Astrocyte (in vitro differentiated cells and primary cell): ENCODE measurements around the gene MON1B. TPM values are rescaled to one million over a fixed set of nuclear protein-coding genes. Genes with fewer than 3 reads are reported as not detected.

ENCODE experiments used
- DNase-seq: peaks from one replicate; pipeline ENCODE4 v3.0.0-alpha.2; 2010; ENCODE audit warnings: low read depth
- FAIRE-seq: peaks from 2 replicates; lab custom pipeline; 2011; peaks lifted over from hg19 to GRCh38; lab: Jason Lieb, UNC
- H2AFZ ChIP-seq: 2 replicates; pipeline ENCODE4 v1.6.0; 2012; ENCODE audit warnings: low read depth, low read length, inconsistent platforms
- H3K27ac ChIP-seq: 2 replicates; pipeline ENCODE4 v1.5.1; 2011; ENCODE audit warnings: low read depth, low read length, inconsistent platforms
- H3K27me3 ChIP-seq: 2 replicates; pipeline ENCODE4 v1.6.0; 2011; ENCODE audit warnings: low read length, inconsistent platforms; ENCODE audit not compliant: insufficient read depth
- H3K36me3 ChIP-seq: 2 replicates; pipeline ENCODE4 v1.5.1; 2011; ENCODE audit warnings: low read length, inconsistent platforms; ENCODE audit not compliant: insufficient read depth
- H3K4me1 ChIP-seq: 2 replicates; pipeline ENCODE4 v1.5.1; 2011; ENCODE audit warnings: low read length, inconsistent platforms; ENCODE audit not compliant: insufficient read depth
- H3K4me2 ChIP-seq: 2 replicates; pipeline ENCODE4 v1.6.0; 2012; ENCODE audit warnings: low read length, inconsistent platforms
- H3K4me3 ChIP-seq: 2 replicates; pipeline ENCODE4 v1.5.1; 2011; ENCODE audit warnings: low read depth, mild to moderate bottlenecking, low read length, inconsistent platforms; ENCODE audit not compliant: insufficient read depth
- H3K79me2 ChIP-seq: 2 replicates; pipeline ENCODE4 v1.6.0; 2012; ENCODE audit warnings: mild to moderate bottlenecking, low read length, inconsistent platforms; ENCODE audit not compliant: insufficient read depth
- H3K9ac ChIP-seq: 2 replicates; pipeline ENCODE4 v1.6.0; 2012; ENCODE audit warnings: mild to moderate bottlenecking, low read length, inconsistent platforms
- H3K9me3 ChIP-seq: 2 replicates; pipeline ENCODE4 v1.5.1; 2012; ENCODE audit warnings: low read depth, mild to moderate bottlenecking, low read length, inconsistent platforms; ENCODE audit not compliant: insufficient read depth
- H4K20me1 ChIP-seq: 2 replicates; pipeline ENCODE4 v1.6.0; 2012; ENCODE audit warnings: low read length, inconsistent platforms; ENCODE audit not compliant: insufficient read depth
- H3K27ac Mint-ChIP-seq: one replicate; pipeline ENCODE4 v1.8.0; 2021; ENCODE audit warnings: mild to moderate bottlenecking, mixed read lengths; ENCODE audit not compliant: unreplicated experiment
- H3K27me3 Mint-ChIP-seq: one replicate; pipeline ENCODE4 v1.8.0; 2021; ENCODE audit warnings: low read depth, mixed read lengths; ENCODE audit not compliant: unreplicated experiment
- H3K36me3 Mint-ChIP-seq: one replicate; pipeline ENCODE4 v1.8.0; 2021; ENCODE audit warnings: low read depth, mixed read lengths; ENCODE audit not compliant: unreplicated experiment
- H3K4me1 Mint-ChIP-seq: one replicate; pipeline ENCODE4 v1.8.0; 2021; ENCODE audit warnings: low read depth, mixed read lengths; ENCODE audit not compliant: unreplicated experiment
- H3K4me3 Mint-ChIP-seq: one replicate; pipeline ENCODE4 v1.8.0; 2021; ENCODE audit warnings: mild to moderate bottlenecking, moderate library complexity, mixed read lengths; ENCODE audit not compliant: unreplicated experiment
- H3K9me3 Mint-ChIP-seq: one replicate; pipeline ENCODE4 v1.8.0; 2021; ENCODE audit warnings: mild to moderate bottlenecking, mixed read lengths; ENCODE audit not compliant: unreplicated experiment
- CTCF ChIP-seq: IDR thresholded peaks from 2 replicates; pipeline ENCODE4 v1.5.1; 2011; ENCODE audit warnings: low read depth, mild to moderate bottlenecking, inconsistent platforms, low read length, moderate library complexity; ENCODE audit not compliant: insufficient read depth
- EZH2 ChIP-seq: IDR thresholded peaks from 2 replicates; pipeline ENCODE4 v1.6.1; 2012; ENCODE audit warnings: mild to moderate bottlenecking, low read length, inconsistent platforms; ENCODE audit not compliant: insufficient read depth
- total RNA-seq: library from RNA; stranded (reverse); gene quantifications from 2 replicates; pipeline ENCODE4 v1.2.1, GENCODE V29; 2021

MON1B gene
- total RNA-seq, 1 donor from 2014 or later, result 40.5 TPM

DNA sequence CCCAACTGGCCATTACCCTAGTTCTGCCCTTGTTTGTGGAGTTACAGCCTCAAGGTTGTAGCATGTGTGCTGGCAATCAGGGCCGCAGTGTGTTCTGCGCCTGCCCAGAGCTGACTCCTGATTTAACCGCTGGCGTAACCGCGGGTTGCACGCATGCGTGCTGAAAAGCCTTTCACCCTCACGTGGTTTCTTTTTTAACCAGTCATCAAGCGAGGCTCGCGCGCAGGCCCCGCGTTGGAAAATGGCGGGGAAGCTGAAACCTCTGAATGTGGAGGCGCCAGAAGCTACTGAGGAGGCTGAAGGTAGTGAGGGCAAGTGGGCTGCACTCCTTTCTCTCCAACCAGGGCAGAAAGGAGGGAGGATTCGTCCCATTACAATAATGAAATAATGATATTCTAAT, 8.2 kb downstream of the MON1B start, which contains the start of gene SYCE1L:
Gene SYCE1L, plus strand, starts transcription at position 198 of the 400 bp plus-strand sequence. Its CDS starts 44 bp downstream, at position 242.
- no peaks in the 10 kb centered on the region for H3K9me3 ChIP-seq
- no peaks in the 10 kb centered on the region for H3K9me3 Mint-ChIP-seq
- H3K36me3 ChIP-seq, result peaks cover 15% of the 10 kb centered on the region
- FAIRE-seq (no peak), DNase-seq (no peak)
- H3K27me3 ChIP-seq, result no peaks in the 10 kb centered on the region
- no peak within 1 kb of the TSS for H3K4me3 Mint-ChIP-seq
- no peak within 1 kb of the TSS for H3K27ac Mint-ChIP-seq
- no peaks in the 10 kb centered on the region for H3K4me1 ChIP-seq
- H2AFZ ChIP-seq, result no peak within 1 kb of the TSS
- H4K20me1 ChIP-seq, result no peaks in the 10 kb centered on the region
- peaks cover 8% of the 10 kb centered on the region for H3K36me3 Mint-ChIP-seq
- H3K79me2 ChIP-seq, result peaks cover 7% of the 10 kb centered on the region
- TF ChIP-seq EZH2 (no peak), CTCF (no peak)
- no peak within 1 kb of the TSS for H3K27ac ChIP-seq
- no peak within 1 kb of the TSS for H3K4me2 ChIP-seq
- H3K4me3 ChIP-seq, result no peak within 1 kb of the TSS
- no peaks in the 10 kb centered on the region for H3K4me1 Mint-ChIP-seq
- no peaks in the 10 kb centered on the region for H3K27me3 Mint-ChIP-seq
- H3K9ac ChIP-seq, result no peak within 1 kb of the TSS

DNA sequence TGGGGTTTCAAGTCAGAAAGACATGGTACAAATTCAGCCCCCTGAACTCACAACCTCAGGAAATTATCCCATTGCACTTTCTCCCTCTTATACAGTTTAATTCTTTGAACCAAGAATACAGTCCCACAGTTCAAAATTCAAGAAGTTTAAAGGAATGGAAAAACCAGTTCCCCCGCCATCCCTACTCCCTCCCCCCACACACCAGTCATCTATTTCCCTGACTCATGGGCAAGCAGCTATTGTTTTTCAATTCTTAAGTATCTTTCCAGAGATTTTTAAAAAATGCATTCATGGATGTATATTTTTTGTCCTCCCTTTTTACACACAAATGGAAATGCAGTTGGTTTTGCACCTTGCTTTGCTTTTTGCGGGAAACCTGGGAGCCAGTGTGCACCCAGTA, 15.5 kb downstream of the MON1B start:
- no peaks in the 10 kb centered on the region for H3K9me3 Mint-ChIP-seq
- TF ChIP-seq EZH2 (no peak), CTCF (no peak)

DNA sequence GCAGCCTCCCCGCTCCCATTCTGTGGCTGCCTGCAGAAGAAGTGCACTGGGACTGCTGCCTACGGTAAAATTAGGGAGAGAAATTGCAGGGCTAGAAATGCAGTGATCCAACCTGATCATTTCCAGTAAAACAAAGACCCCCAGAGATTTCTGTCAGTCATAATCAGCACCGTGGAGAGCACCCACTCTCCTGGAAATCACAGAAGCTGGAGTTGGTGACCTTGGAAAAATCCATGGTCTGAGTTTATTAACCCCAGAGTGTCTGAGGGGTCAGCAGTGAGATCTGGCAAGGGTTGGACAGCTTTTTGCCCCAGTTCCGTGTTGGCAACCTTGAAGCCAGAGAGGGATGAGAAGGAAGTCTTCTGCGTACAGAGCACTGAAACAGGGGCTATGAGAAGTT, 16.0 kb downstream of the MON1B start:
- peaks cover 8% of the 10 kb centered on the region for H3K4me1 Mint-ChIP-seq
- no peak overlapping the region for H3K9ac ChIP-seq
- no peaks in the 10 kb centered on the region for H3K79me2 ChIP-seq
- no peak overlapping the region for H2AFZ ChIP-seq
- H3K27ac Mint-ChIP-seq, result no peak overlapping the region
- H3K4me2 ChIP-seq, result no peak overlapping the region
- no peaks in the 10 kb centered on the region for H4K20me1 ChIP-seq
- H3K4me3 Mint-ChIP-seq, result no peak overlapping the region
- H3K4me1 ChIP-seq, result no peaks in the 10 kb centered on the region
- H3K27ac ChIP-seq, result no peak overlapping the region
- no peak overlapping the region for H3K4me3 ChIP-seq
- TF ChIP-seq CTCF (no peak), EZH2 (no peak)
- FAIRE-seq, result no peak
- H3K36me3 Mint-ChIP-seq, result no peaks in the 10 kb centered on the region
- peaks cover 6% of the 10 kb centered on the region for H3K27me3 Mint-ChIP-seq
- no peaks in the 10 kb centered on the region for H3K36me3 ChIP-seq
- no peaks in the 10 kb centered on the region for H3K9me3 ChIP-seq
- DNase-seq, result no peak
- H3K9me3 Mint-ChIP-seq, result no peaks in the 10 kb centered on the region
- no peaks in the 10 kb centered on the region for H3K27me3 ChIP-seq

More for the DNA sequence above, 15.5 kb downstream of the MON1B start:
- H3K4me1 Mint-ChIP-seq, result peaks cover 8% of the 10 kb centered on the region
- no peak overlapping the region for H3K4me3 Mint-ChIP-seq
- no peaks in the 10 kb centered on the region for H3K9me3 ChIP-seq
- no peaks in the 10 kb centered on the region for H3K36me3 Mint-ChIP-seq
- no peaks in the 10 kb centered on the region for H3K4me1 ChIP-seq
- no peak overlapping the region for H3K27ac Mint-ChIP-seq
- H2AFZ ChIP-seq, result no peak overlapping the region
- H4K20me1 ChIP-seq, result no peaks in the 10 kb centered on the region
- DNase-seq, result no peak
- no peak for FAIRE-seq
- H3K4me3 ChIP-seq, result no peak overlapping the region
- no peak overlapping the region for H3K9ac ChIP-seq
- H3K79me2 ChIP-seq, result no peaks in the 10 kb centered on the region
- H3K27me3 ChIP-seq, result no peaks in the 10 kb centered on the region
- H3K36me3 ChIP-seq, result no peaks in the 10 kb centered on the region
- H3K4me2 ChIP-seq, result no peak overlapping the region
- peaks cover 3% of the 10 kb centered on the region for H3K27me3 Mint-ChIP-seq
- no peak overlapping the region for H3K27ac ChIP-seq
